ENCODE results near the gene LRRC58. TPM values are rescaled to one million over a fixed set of nuclear protein-coding genes. Genes with fewer than 3 reads are reported as not detected.
"Not testable (repeated sequence)": the region's sequence is repeated elsewhere in the genome, so short reads cannot be mapped to it uniquely, and the experiment has no call there.

Gene LRRC58
- total RNA-seq (10 to 100 TPM; 18.0 to 19.2 TPM), polyA plus RNA-seq (1 to 10 TPM; 6.8 to 9.0 TPM)
- long read RNA-seq, donor 1, full-length matches to known transcripts, result 21 of 37 reads
- long read RNA-seq, donor 1, partial matches to known transcripts, result 0 of 37 reads
- long read RNA-seq, donor 1, other reads (novel, unspliced or antisense), result 16 of 37 reads
- long read RNA-seq, donor 2, full-length matches to known transcripts, result 5 of 13 reads
- long read RNA-seq, donor 2, partial matches to known transcripts, result 0 of 13 reads
- long read RNA-seq, donor 2, other reads (novel, unspliced or antisense), result 8 of 13 reads

DNA sequence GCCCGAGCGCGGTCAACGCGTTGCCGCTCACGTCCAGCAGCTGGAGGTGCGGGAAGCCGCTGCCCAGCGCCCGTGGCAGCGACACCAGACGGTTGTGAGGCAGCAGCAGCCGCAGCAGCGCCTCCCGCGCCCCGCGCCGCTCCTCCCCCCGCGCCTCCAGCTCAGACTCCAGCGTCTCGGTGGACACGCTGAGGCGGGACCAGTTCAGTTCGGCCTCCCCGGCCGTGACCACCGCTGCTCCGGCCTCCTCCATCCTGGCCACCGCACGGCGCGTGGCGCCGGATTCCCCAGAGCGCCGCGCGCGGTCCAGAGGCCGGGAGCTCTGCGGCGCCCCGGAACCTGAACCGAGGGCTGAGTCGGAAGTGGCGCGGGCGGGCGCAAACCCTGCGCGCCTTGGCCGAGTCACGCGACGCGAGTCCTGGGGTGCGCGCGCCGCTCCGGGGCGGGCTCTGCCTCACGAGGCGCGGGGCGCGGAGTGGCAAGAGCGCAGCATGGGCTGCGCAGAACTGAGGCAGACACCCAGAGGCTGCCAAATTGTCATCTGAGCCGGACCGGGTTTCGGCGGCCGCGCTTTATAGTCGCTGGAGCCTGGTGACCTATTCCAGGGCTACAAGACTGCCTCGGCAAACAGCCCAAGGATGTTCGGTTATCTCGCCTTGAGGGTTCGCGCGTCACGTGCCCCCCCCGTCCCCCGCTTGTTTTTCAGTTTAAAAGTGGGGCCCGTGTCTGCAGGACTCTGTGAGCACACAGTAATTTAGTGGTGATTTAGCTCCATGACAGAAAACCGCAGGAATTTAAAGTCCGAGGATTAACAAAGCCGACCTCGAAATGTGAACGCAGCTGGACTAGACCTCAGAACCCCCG, at the start of gene LRRC58:
LRRC58 (minus strand) TSS at position 364 of the 864 bp plus-strand sequence; CDS start at position 253, 111 bp downstream.
- peak within 1 kb of the TSS; percentile 64 to 68 for H3K27ac ChIP-seq (ENCODE audit: low read depth in 1 of 2, low read length in 2 of 2)
- intact Hi-C loops (cut with DNase I), result loop anchor here in 1 of 2 donors (10.0 kb wide), 1 partner anchor 254 kb away; the partner anchor contains the start of gene GSK3B
- ATAC-seq (ENCODE audit: low FRiP score) (peak; percentile 97), DNase-seq (peak; percentile 95 to 97)
- H3K36me3 ChIP-seq (ENCODE audit: control insufficient read depth in 1 of 2, insufficient read depth in 2 of 2, low read length in 1 of 2), result no peaks in the 10 kb centered on the region
- WGBS, 2 donors, result 0% methylated on average over 91 to 95 of the region's 95 CpGs
- H3K4me3 ChIP-seq (ENCODE audit: low read length in 2 of 2), result peak within 1 kb of the TSS; percentile 44 to 51
- H3K27me3 ChIP-seq (ENCODE audit: control insufficient read depth in 1 of 2, insufficient read depth in 2 of 2, low read length in 1 of 2), result no peaks in the 10 kb centered on the region
- no peaks in the 10 kb centered on the region for H3K9me3 ChIP-seq (ENCODE audit: control insufficient read depth, low read length)
- H3K4me1 ChIP-seq (ENCODE audit: control insufficient read depth in 1 of 2, insufficient read depth in 2 of 2, low read length in 2 of 2), result no peaks in the 10 kb centered on the region

- no peak overlapping the region for H3K4me3 ChIP-seq (ENCODE audit: low read length in 2 of 2)
- peaks cover 24 to 25% of the 10 kb centered on the region in 2 donors for H3K36me3 ChIP-seq (ENCODE audit: control insufficient read depth in 1 of 2, insufficient read depth in 2 of 2, low read length in 1 of 2)
- no peak for ATAC-seq (ENCODE audit: low FRiP score)
- intact Hi-C loops (cut with DNase I), result no loop called here
- WGBS, 2 donors, result 77 to 80% methylated on average over 8 of the region's 8 CpGs
- H3K4me1 ChIP-seq (ENCODE audit: control insufficient read depth in 1 of 2, insufficient read depth in 2 of 2, low read length in 2 of 2), result no peaks in the 10 kb centered on the region
- no peak for DNase-seq
- H3K27me3 ChIP-seq (ENCODE audit: control insufficient read depth in 1 of 2, insufficient read depth in 2 of 2, low read length in 1 of 2), result no peaks in the 10 kb centered on the region
- no peaks in the 10 kb centered on the region for H3K9me3 ChIP-seq (ENCODE audit: control insufficient read depth, low read length)
- no peak overlapping the region for H3K27ac ChIP-seq (ENCODE audit: low read depth in 1 of 2, low read length in 2 of 2)
Observed at GRCh38 chr3:120396469-120396868, 47.3 kb upstream of the LRRC58 start.

GRCh38 chr3:120394347-120394746, 45.2 kb upstream of the LRRC58 start:
- intact Hi-C loops (cut with DNase I), result no loop called here
- H3K9me3 ChIP-seq (ENCODE audit: control insufficient read depth, low read length), result no peaks in the 10 kb centered on the region
- ATAC-seq (ENCODE audit: low FRiP score) (no peak), DNase-seq (no peak)
- H3K27me3 ChIP-seq (ENCODE audit: control insufficient read depth in 1 of 2, insufficient read depth in 2 of 2, low read length in 1 of 2), result no peaks in the 10 kb centered on the region
- WGBS, 2 donors, result 56 to 78% methylated on average over 2 of the region's 2 CpGs
- H3K27ac ChIP-seq (ENCODE audit: low read depth in 1 of 2, low read length in 2 of 2), result no peak overlapping the region
- peaks cover 17% of the 10 kb centered on the region in 2 donors for H3K36me3 ChIP-seq (ENCODE audit: control insufficient read depth in 1 of 2, insufficient read depth in 2 of 2, low read length in 1 of 2)
- no peak overlapping the region for H3K4me3 ChIP-seq (ENCODE audit: low read length in 2 of 2)
- H3K4me1 ChIP-seq (ENCODE audit: control insufficient read depth in 1 of 2, insufficient read depth in 2 of 2, low read length in 2 of 2), result no peaks in the 10 kb centered on the region

- ATAC-seq (ENCODE audit: low FRiP score) (no peak), DNase-seq (no peak)
- no peaks in the 10 kb centered on the region for H3K27me3 ChIP-seq (ENCODE audit: control insufficient read depth in 1 of 2, insufficient read depth in 2 of 2, low read length in 1 of 2)
- 89 to 93% methylated on average over 2 of the region's 2 CpGs for WGBS, 2 donors
- no peaks in the 10 kb centered on the region for H3K4me1 ChIP-seq (ENCODE audit: control insufficient read depth in 1 of 2, insufficient read depth in 2 of 2, low read length in 2 of 2)
- H3K4me3 ChIP-seq (ENCODE audit: low read length in 2 of 2), result no peak overlapping the region
- no peak overlapping the region for H3K27ac ChIP-seq (ENCODE audit: low read depth in 1 of 2, low read length in 2 of 2)
- no peaks in the 10 kb centered on the region for H3K9me3 ChIP-seq (ENCODE audit: control insufficient read depth, low read length)
- peaks cover 13 to 15% of the 10 kb centered on the region in 2 donors for H3K36me3 ChIP-seq (ENCODE audit: control insufficient read depth in 1 of 2, insufficient read depth in 2 of 2, low read length in 1 of 2)
- intact Hi-C loops (cut with DNase I), result no loop called here
Observed at GRCh38 chr3:120393761-120394160, 44.6 kb upstream of the LRRC58 start.

GRCh38 chr3:120393243-120393642, 44.1 kb upstream of the LRRC58 start:
- ATAC-seq (ENCODE audit: low FRiP score), result no peak
- intact Hi-C loops (cut with DNase I), result no loop called here

GRCh38 chr3:120382941-120383447, 33.8 kb upstream of the LRRC58 start:
- H3K4me1 ChIP-seq (ENCODE audit: control insufficient read depth in 1 of 2, insufficient read depth in 2 of 2, low read length in 2 of 2), result no peaks in the 10 kb centered on the region
- H3K27ac ChIP-seq (ENCODE audit: low read depth in 1 of 2, low read length in 2 of 2), result no peak overlapping the region
- ATAC-seq (ENCODE audit: low FRiP score) (no peak), DNase-seq (no peak)
- intact Hi-C loops (cut with DNase I), result no loop called here
- no peaks in the 10 kb centered on the region for H3K9me3 ChIP-seq (ENCODE audit: control insufficient read depth, low read length)
- peaks cover 0 to 4% of the 10 kb centered on the region in 2 donors for H3K36me3 ChIP-seq (ENCODE audit: control insufficient read depth in 1 of 2, insufficient read depth in 2 of 2, low read length in 1 of 2)
- 86% methylated on average over 2 of the region's 2 CpGs for WGBS, 2 donors
- H3K27me3 ChIP-seq (ENCODE audit: control insufficient read depth in 1 of 2, insufficient read depth in 2 of 2, low read length in 1 of 2), result no peaks in the 10 kb centered on the region
- H3K4me3 ChIP-seq (ENCODE audit: low read length in 2 of 2), result no peak overlapping the region

More at GRCh38 chr3:120393243-120393642, 44.1 kb upstream of the LRRC58 start:
- Histone ChIP-seq H3K4me3 (ENCODE audit: low read length in 2 of 2) (no peak overlapping the region), H3K27ac (ENCODE audit: low read depth in 1 of 2, low read length in 2 of 2) (no peak overlapping the region), H3K36me3 (ENCODE audit: control insufficient read depth in 1 of 2, insufficient read depth in 2 of 2, low read length in 1 of 2) (peaks cover 12 to 13% of the 10 kb centered on the region in 2 donors), H3K4me1 (ENCODE audit: control insufficient read depth in 1 of 2, insufficient read depth in 2 of 2, low read length in 2 of 2) (no peaks in the 10 kb centered on the region), H3K9me3 (ENCODE audit: control insufficient read depth, low read length) (no peaks in the 10 kb centered on the region), H3K27me3 (ENCODE audit: control insufficient read depth in 1 of 2, insufficient read depth in 2 of 2, low read length in 1 of 2) (no peaks in the 10 kb centered on the region)
- WGBS, 2 donors, result 40 to 58% methylated on average over 4 of the region's 4 CpGs
- DNase-seq, result no peak

GRCh38 chr3:120381503-120381902, 32.3 kb upstream of the LRRC58 start:
- intact Hi-C loops (cut with DNase I), result no loop called here
- Histone ChIP-seq H3K27me3 (ENCODE audit: control insufficient read depth in 1 of 2, insufficient read depth in 2 of 2, low read length in 1 of 2) (no peaks in the 10 kb centered on the region), H3K4me3 (ENCODE audit: low read length in 2 of 2) (no peak overlapping the region), H3K4me1 (ENCODE audit: control insufficient read depth in 1 of 2, insufficient read depth in 2 of 2, low read length in 2 of 2) (no peaks in the 10 kb centered on the region), H3K36me3 (ENCODE audit: control insufficient read depth in 1 of 2, insufficient read depth in 2 of 2, low read length in 1 of 2) (peaks cover 0 to 4% of the 10 kb centered on the region in 2 donors), H3K27ac (ENCODE audit: low read depth in 1 of 2, low read length in 2 of 2) (no peak overlapping the region), H3K9me3 (ENCODE audit: control insufficient read depth, low read length) (no peaks in the 10 kb centered on the region)
- no peak for ATAC-seq (ENCODE audit: low FRiP score)
- WGBS, 2 donors, result 87 to 93% methylated on average over 2 of the region's 2 CpGs
- DNase-seq, result no peak

DNA sequence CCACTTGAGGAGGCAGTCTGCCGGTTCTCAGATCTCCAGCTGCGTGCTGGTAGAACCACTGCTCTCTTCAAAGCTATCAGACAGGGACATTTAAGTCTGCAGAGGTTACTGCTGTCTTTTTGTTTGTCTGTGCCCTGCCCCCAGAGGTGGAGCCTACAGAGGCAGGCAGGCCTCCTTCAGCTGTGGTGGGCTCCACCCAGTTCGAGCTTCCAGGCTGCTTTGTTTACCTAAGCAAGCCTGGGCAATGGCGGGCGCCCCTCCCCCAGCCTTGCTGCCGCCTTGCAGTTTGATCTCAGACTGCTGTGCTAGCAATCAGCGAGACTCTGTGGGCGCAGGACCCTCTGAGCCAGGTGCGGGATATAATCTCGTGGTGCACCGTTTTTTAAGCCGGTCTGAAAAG, 28.8 kb upstream of the LRRC58 start:
- H3K36me3 ChIP-seq (ENCODE audit: control insufficient read depth in 1 of 2, insufficient read depth in 2 of 2, low read length in 1 of 2); intact Hi-C loops (cut with DNase I); H3K27me3 ChIP-seq (ENCODE audit: control insufficient read depth in 1 of 2, insufficient read depth in 2 of 2, low read length in 1 of 2); H3K4me1 ChIP-seq (ENCODE audit: control insufficient read depth in 1 of 2, insufficient read depth in 2 of 2, low read length in 2 of 2); ATAC-seq (ENCODE audit: low FRiP score); H3K27ac ChIP-seq (ENCODE audit: low read depth in 1 of 2, low read length in 2 of 2); DNase-seq; H3K9me3 ChIP-seq (ENCODE audit: control insufficient read depth, low read length); H3K4me3 ChIP-seq (ENCODE audit: low read length in 2 of 2): not testable (repeated sequence)
- WGBS, 2 donors, result 74 to 79% methylated on average over 10 to 12 of the region's 12 CpGs

All from aorta (tissue), 5 donors.